Measurements from ENCODE around the gene SRPX2.

SRPX2 gene

DNA sequence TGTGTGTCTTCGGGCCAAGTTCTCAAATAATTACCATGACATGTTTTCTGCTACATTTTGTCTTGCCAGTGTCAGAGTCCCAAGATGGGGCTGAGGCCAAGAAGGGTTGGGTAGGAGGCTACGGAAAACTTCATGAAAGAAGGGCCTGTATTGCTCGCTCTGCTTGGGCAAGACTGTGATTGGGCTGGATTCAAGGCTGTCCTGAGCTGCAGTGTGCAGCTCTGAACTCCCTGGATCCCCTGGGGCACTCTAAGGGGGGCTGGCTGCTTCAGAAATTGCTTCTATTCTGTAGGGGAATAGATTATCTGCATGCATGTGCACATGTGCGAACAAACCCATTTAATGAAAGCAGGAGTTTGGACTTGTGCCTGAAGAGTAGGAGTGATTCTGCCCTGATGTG, 21.0 kb upstream of the SRPX2 start:
- TF ChIP-seq SIN3A (IDR thresholded peaks at IDR 0.05; ENCODE audit: borderline replicate concordance, insufficient read depth, low read length) (no peak), REST (IDR thresholded peaks at IDR 0.05; ENCODE audit: insufficient read depth in 1 of 2, low read depth in 2 of 2, low read length in 2 of 2) (no peak), FOXP2 (optimal IDR thresholded peaks at IDR 0.05; ENCODE audit: borderline replicate concordance, extremely low read depth, extremely low read length, insufficient read depth) (no peak), POLR2AphosphoS5 (IDR thresholded peaks at IDR 0.05; ENCODE audit: low read depth, low read length) (no peak), TAF1 (IDR thresholded peaks at IDR 0.05; ENCODE audit: borderline replicate concordance, insufficient read depth, low read length) (no peak)

DNA sequence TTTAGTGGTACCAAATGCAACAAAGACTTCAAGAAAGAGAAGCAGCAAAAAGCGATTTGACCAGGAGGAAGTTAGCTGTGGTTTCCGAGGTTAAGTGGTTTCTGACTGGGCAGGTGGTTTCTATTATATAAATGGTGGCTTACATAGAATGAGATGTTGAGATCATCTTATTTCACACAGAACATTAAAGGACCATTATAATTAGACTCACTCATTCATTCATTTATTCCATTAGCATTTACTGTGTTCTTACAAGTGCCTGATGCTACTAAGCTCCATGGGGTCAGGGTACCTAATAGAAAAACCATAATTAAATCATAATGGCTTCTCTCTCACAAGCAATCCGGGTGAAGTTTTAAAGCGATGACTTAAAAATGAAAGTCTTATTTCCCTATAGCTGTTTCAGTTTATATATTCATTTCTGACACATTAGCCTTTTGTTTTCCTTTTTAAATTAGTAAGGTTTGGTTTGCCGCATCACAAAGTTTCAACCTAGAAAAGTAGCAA, 18.0 kb upstream of the SRPX2 start:
- TF ChIP-seq POLR2AphosphoS5 (IDR thresholded peaks at IDR 0.05; ENCODE audit: low read depth, low read length) (no peak), FOXP2 (optimal IDR thresholded peaks at IDR 0.05; ENCODE audit: borderline replicate concordance, extremely low read depth, extremely low read length, insufficient read depth) (no peak), REST (IDR thresholded peaks at IDR 0.05; ENCODE audit: insufficient read depth in 1 of 2, low read depth in 2 of 2, low read length in 2 of 2) (no peak), TAF1 (IDR thresholded peaks at IDR 0.05; ENCODE audit: borderline replicate concordance, insufficient read depth, low read length) (no peak), SIN3A (IDR thresholded peaks at IDR 0.05; ENCODE audit: borderline replicate concordance, insufficient read depth, low read length) (no peak)

DNA sequence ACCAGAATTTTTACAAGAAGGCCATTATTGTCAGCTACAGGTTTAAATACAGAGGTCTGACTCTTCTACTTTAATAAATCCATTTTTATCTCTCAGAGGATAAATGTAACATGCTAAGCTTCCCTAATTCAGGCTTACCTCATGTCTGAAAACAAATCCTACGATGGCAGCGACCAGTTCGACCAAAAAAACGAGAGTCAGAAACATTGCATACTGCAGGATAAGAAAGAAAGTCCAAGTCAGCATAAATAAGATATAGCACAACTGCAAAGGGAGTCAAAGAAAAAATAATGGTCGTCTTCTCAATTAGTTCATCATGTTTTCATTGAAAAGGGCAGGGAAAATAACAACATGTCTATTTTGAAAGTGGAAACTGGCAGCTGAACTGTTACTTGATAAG, 9.0 kb upstream of the SRPX2 start:
- no peak for TF ChIP-seq TAF1 (IDR thresholded peaks at IDR 0.05; ENCODE audit: borderline replicate concordance, insufficient read depth, low read length)
- TF ChIP-seq REST (IDR thresholded peaks at IDR 0.05; ENCODE audit: insufficient read depth in 1 of 2, low read depth in 2 of 2, low read length in 2 of 2), result no peak
- no peak for TF ChIP-seq POLR2AphosphoS5 (IDR thresholded peaks at IDR 0.05; ENCODE audit: low read depth, low read length)
- no peak for TF ChIP-seq SIN3A (IDR thresholded peaks at IDR 0.05; ENCODE audit: borderline replicate concordance, insufficient read depth, low read length)
- TF ChIP-seq FOXP2 (optimal IDR thresholded peaks at IDR 0.05; ENCODE audit: borderline replicate concordance, extremely low read depth, extremely low read length, insufficient read depth), result no peak

DNA sequence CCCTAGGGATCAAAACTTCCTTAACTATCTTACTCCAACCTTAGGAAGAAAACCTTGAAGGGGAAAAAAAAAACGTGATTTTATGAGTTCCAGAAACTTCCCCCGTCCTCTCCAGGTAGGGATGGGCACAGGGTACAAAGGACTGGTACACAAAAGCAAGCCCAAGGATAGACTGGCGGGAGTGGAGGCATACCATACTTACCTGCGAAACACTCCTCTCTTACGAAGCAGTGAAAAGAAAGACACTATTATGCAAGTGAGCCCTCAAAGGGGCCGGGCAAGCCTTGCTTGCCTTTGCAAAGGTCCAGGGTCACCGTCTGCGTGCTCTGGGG, 8.0 kb upstream of the SRPX2 start:
- TF ChIP-seq POLR2AphosphoS5 (IDR thresholded peaks at IDR 0.05; ENCODE audit: low read depth, low read length), result no peak
- TF ChIP-seq FOXP2 (optimal IDR thresholded peaks at IDR 0.05; ENCODE audit: borderline replicate concordance, extremely low read depth, extremely low read length, insufficient read depth), result no peak
- TF ChIP-seq REST (IDR thresholded peaks at IDR 0.05; ENCODE audit: insufficient read depth in 1 of 2, low read depth in 2 of 2, low read length in 2 of 2), result no peak
- TF ChIP-seq TAF1 (IDR thresholded peaks at IDR 0.05; ENCODE audit: borderline replicate concordance, insufficient read depth, low read length), result no peak
- no peak for TF ChIP-seq SIN3A (IDR thresholded peaks at IDR 0.05; ENCODE audit: borderline replicate concordance, insufficient read depth, low read length)
